H1 (cell line): ENCODE results near the gene CCDC47.

Experiments used
- CEBPB ChIP-seq: IDR thresholded peaks from 2 replicates; pipeline ENCODE4 v1.6.1; 2012; ENCODE audit warnings: low read depth, low read length
- CTCF ChIP-seq, 3 experiments: IDR thresholded peaks; 1 replicate in 2 of 3; 2 replicates in 1 of 3; pipeline versions ENCODE4 v1.5.1 to v1.6.1; 2011; ENCODE audit warnings: low read length in 3 of 3, mild to moderate bottlenecking in 3 of 3, inconsistent platforms in 2 of 3, low read depth in 1 of 3, moderate library complexity in 1 of 3; ENCODE audit not compliant: insufficient read depth in 1 of 3; ENCODE audit errors: control extremely low read depth in 1 of 3
- EGR1 ChIP-seq: IDR thresholded peaks from 2 replicates; pipeline ENCODE4 v1.6.1; 2011; ENCODE audit warnings: low read depth, low read length, borderline replicate concordance
- EZH2 ChIP-seq: fragments of 200-600 bp; sonication (generic); IDR thresholded peaks from 2 replicates; pipeline ENCODE4 v1.7.1; 2012; ENCODE audit warnings: low read depth, mild to moderate bottlenecking, moderate library complexity, low read length, inconsistent platforms; ENCODE audit not compliant: severe bottlenecking
- GABPA ChIP-seq: IDR thresholded peaks from 2 replicates; pipeline ENCODE4 v1.6.1; 2011; ENCODE audit warnings: mild to moderate bottlenecking, low read length, moderate library complexity, borderline replicate concordance; ENCODE audit not compliant: insufficient read depth
- MAFK ChIP-seq: IDR thresholded peaks from 2 replicates; pipeline ENCODE4 v1.6.1; 2012; ENCODE audit warnings: low read depth, mild to moderate bottlenecking, improper control_type of control experiment, low read length
- MAX ChIP-seq: IDR thresholded peaks from 2 replicates; pipeline ENCODE4 v1.6.1; 2012; ENCODE audit warnings: inconsistent platforms
- POLR2A ChIP-seq, 2 experiments: IDR thresholded peaks; 1 replicate in 1 of 2; 2 replicates in 1 of 2; pipeline ENCODE4 v1.6.1; 2011; ENCODE audit warnings: low read depth in 2 of 2, low read length in 2 of 2, mild to moderate bottlenecking in 2 of 2; ENCODE audit errors: control extremely low read depth in 1 of 2
- POLR2AphosphoS5 ChIP-seq: IDR thresholded peaks from 2 replicates; pipeline ENCODE4 v1.6.1; 2011; ENCODE audit warnings: low read depth, low read length
- RXRA ChIP-seq: IDR thresholded peaks from 2 replicates; pipeline ENCODE4 v1.6.1; 2011; ENCODE audit warnings: low read depth, mild to moderate bottlenecking, low read length, moderate library complexity; ENCODE audit not compliant: insufficient read depth
- TCF12 ChIP-seq: IDR thresholded peaks from 2 replicates; pipeline ENCODE4 v1.6.1; 2011; ENCODE audit warnings: low read depth, mild to moderate bottlenecking, low read length

GRCh38 chr17:63783522-63783921 lies 10.1 kb upstream of the CCDC47 start:
- TF ChIP-seq CTCF (IDR thresholded peaks at IDR 0.05; ENCODE audit: control extremely low read depth in 1 of 3, insufficient read depth in 1 of 3, low read depth in 1 of 3, low read length in 3 of 3) = no peak
- TF ChIP-seq POLR2AphosphoS5 = no peak
- no peak for TF ChIP-seq CEBPB
- no peak for TF ChIP-seq TCF12
- TF ChIP-seq RXRA = no peak
- TF ChIP-seq GABPA = no peak
- TF ChIP-seq EGR1 = no peak
- no peak for TF ChIP-seq MAX
- TF ChIP-seq POLR2A (IDR thresholded peaks at IDR 0.05; ENCODE audit: control extremely low read depth in 1 of 2, low read depth in 2 of 2, low read length in 2 of 2) = no peak
- TF ChIP-seq EZH2 = no peak
- no peak for TF ChIP-seq MAFK
